IPS-NIHi7 (cell line): ENCODE data around the gene ACSL5.
"Not testable (repeated sequence)": the region's sequence is repeated elsewhere in the genome, so short reads cannot be mapped to it uniquely, and the experiment has no call there.

Experiments
- DNase-seq: peaks from one replicate; pipeline ENCODE4 v3.0.0; 2012; ENCODE audit warnings: mixed read lengths; ENCODE audit errors: extremely low spot score

Gene ACSL5

DNA sequence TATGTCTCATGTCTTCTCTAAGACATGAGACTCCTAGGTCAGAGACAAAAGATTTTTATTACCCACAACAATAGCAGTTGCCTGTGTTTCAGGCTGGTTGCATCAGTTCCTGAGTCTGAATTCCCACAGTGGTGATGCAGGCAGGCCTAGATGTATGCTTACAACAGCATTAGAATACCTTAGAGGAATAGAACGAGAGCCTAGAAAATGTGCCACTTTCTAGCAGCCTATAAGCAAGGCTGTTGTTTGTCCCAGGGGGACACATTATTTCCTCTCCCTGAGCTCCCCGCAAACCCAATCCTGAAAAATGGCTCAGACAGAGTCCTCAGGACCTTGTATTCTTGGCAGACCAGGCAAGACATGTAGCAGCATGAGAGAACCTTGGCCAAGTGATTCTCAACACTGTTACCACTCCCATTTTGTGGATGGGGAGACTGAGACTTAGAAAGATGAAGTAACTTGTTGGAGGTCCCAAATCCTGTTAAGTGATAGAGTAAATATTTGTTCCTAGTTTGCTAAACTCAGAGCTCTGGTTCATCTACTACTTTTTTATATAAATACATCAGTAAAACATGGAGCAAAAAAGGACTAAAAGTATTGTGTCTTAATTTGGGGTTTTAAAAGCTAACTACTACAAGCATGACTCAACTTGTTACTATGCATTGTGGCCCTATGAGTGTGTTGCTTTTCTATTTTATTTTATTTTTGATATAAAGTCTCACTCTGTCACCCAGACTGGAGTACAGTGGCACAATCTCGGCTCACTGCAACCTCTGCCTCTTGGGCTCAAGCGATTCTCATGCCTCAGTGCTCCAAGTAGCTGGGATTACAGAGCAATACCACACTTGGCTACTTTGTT is 87.3 kb downstream of the ACSL5 start:
- DNase-seq = no peak

DNA sequence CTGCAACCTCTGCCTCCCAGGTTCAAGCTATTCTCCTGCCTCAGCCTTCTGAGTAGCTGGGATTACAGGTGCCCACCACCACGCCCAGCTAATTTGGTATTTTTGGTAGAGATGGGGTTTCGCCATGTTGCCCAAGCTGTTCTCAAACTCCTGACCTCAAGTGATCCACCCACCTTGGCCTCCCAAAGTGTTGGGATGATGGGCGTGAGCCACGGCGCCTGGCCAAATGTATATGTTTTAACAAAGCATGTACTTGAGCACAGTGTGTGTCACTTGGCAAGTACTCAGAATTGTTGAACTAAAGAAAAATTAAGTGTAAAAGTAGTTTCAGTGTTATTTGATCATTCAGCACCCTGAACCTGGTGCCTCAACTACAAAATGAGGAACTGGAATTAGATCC is 90.2 kb downstream of the ACSL5 start:
- DNase-seq = not testable (repeated sequence)

DNA sequence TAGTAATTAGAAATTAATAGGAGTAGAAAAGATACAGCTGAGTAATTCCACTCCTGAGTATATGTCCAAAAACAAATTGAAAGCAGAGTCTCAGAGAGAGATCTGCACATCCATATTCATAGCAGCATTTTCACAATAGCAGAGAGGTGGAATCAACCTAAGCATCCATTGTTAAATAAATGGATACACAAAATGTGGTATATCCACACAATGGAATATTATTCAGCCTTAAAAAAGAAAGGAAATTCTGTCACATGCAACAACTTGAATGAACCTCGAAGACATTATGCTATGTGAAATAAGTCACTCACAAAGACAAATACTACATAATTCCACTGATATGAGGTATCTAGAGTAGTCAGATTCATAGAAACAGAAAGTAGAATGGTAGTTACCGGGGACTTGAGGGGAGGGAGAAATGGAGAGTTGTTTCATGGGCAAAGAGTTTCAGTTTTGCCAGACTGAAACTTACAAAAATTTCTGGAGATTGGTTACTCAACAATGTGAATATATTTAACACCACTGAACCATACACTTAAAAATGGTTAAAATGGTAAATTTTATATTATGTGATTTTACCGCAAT is 91.5 kb downstream of the ACSL5 start:
- no peak for DNase-seq

DNA sequence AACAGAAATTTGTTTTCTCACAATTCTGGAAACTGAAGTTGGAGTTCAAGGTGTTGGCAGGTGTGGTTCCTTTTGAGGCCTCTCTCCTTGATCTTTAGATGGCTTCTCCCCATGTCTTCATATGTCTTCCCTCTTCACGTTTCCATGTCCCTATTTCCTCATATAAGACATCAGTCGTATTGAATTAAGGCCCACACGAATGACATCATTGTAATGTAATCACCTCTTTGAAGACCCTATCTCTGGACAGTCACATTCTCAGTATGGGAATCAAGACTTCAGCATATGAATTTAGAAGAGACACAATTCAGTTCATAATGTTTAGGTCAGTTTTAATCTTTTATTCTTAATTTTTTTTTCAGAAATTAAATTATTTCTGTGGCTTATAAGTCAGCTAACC is 92.9 kb downstream of the ACSL5 start:
- DNase-seq = no peak

DNA sequence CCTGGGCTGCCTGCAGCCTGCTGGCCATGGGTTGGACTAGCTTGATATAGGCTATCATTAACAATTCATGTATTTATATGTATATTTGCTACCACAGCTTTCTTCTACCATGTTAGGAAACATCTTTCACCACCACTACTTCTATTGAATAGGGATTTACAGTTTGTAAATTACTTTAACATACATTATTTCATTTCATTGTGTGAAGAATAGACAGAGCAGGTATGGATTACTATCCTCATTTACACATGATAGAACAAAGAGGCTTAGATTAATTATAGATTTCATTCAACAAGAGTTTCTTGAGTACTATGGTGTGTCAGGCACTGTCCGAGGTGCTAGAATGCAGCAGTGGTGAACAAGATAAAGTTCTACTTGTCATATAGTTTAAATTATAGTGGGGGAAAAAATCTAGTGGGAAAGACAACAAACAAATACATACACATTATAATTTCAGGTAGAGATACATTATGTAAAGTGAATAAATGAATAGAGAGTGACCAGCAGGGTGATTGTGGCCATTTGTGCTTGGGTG is 93.7 kb downstream of the ACSL5 start:
- no peak for DNase-seq

DNA sequence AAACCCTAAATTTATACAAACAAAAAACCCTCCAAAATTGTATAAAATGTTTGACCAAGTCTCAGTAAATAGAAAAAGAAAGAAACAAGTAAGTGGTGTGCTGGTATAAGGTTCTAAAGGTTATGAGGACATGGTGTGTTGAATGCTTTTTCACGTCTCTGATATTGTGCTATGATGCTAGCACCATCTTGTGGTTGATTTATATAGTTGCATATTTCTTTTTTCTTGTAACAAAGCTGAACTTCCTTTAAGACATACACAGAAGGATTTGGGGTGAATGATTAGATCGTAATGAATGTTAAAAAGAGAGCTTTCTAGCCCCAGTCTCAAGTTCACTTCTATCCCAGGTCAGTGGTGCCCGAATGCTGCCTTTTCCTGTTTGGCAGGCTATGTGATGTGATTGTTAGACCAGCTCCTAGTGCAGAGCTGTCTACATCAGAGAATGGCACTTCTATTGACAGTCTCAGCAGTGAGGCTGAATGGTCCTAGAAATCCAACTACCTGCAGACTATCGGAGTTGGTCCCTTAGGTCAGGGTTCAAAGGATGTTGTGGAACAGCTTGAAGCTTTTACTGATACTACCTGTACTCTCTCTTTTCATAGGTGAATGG is 98.1 kb downstream of the ACSL5 start:
- DNase-seq = peak; percentile 61

DNA sequence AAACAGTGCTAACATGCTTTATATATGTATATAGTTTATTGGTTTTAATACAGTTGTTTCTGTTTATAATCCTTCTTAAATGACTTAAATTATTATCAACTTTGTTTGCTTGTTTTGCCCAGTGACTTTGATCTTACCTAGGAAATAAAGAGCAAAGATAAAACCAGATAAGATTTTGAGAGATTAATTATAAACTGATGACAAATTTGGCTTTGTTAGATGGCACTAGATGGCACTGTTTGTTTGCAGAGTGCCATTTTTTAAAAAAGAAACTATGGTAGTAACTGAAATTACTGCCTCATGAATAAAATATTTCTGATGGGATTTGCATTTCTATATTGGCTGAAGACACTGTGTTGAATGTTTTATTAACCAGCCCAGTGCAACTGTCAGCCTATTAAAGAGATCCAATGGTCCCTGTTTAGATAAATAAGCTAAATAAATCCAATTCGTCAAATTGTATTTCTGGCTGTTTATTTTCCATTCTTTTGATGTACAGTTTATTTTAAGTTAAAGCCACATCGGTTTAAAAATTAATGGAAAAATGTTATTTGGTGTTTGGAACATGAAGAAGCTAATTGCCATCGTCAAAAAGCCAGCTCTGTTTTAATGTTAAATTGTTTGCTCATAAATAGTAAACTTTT is 101.8 kb downstream of the ACSL5 start:
- no peak for DNase-seq
